NCI-H1417 treated with DMSO at 0.1 percent for 48 hours (cell line): ENCODE measurements around the gene KAZN.

Experiments used
- DNase-seq: peaks from one replicate; lab custom pipeline; 2025; lab: John Stamatoyannopoulos, UW

KAZN gene

DNA sequence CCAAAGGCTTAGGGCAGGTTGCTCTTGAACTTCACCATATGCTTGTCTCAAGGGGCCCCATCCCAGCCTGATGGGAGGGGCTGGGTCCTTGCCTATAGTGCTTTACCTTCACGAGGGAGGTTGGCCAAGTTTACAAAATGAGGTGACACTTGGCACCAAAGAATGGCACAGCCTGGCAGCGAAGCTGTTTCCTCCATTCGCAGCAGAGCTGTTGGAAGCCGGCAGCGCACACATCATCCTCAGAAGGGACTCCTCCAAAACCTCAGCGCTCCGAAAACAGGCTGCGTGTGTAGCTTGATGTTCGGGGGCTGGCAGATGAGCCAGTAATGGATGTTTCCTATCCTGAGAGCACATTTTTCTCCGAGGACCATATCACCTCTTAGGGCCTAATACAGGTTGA is 116.8 kb downstream of the KAZN start:
- DNase-seq = no peak

DNA sequence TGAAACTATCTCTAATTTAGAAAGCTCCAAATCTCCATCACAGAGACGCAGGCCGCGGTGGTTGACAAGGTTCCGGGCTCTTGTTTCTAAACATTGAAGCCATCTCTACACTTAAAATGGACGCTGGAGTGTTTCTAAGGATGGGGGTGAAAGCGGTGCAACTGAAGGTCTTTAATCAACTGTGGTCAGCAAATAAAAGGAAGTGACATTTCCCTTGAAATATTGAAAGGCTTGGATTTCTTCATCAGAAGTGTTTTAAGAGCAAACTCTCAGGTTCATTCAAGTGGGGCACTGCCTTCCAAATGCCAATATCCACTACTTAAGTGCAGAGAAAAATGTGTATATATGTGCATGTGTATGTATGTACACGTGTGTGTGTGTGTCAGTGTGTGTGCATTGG is 117.3 kb downstream of the KAZN start:
- no peak for DNase-seq

DNA sequence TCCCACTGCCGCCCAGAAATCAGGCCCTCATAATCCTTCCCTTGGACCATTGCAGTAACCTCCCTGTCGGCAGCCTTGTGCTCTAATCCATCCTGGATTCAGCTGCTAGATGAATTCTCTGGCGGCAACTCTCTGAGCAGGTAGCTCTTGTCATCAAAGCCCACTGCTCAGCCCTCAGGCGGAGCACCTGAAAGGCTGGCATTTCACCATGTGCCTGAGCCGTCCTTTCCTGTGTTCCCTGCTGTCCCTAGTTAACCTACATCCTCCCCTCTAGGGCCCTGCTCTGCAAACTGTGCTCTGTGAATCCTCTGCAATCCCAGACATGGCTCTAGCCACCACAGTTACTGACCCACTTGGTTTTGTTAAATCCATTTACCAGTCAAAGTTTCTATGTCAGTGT is 118.0 kb downstream of the KAZN start:
- DNase-seq = no peak

DNA sequence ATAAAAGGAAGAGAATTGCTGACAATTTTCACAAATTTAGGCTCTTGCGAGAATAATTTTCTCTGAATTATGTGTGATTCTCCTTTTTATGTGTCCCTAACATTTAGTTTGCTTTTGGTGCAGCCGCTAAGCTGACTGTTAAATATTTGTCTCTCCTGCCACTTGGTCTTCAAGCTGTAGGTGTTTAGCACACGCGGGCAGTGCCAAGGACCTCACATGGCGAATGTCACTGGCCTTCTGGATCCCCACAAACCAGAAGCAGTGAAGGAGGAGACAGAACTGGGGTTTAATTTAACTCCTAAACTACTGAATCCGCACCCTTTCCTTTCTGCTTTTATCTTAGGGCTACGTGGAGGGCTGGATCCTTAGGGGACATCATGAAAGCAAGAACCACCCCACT is 120.0 kb downstream of the KAZN start:
- DNase-seq = no peak

DNA sequence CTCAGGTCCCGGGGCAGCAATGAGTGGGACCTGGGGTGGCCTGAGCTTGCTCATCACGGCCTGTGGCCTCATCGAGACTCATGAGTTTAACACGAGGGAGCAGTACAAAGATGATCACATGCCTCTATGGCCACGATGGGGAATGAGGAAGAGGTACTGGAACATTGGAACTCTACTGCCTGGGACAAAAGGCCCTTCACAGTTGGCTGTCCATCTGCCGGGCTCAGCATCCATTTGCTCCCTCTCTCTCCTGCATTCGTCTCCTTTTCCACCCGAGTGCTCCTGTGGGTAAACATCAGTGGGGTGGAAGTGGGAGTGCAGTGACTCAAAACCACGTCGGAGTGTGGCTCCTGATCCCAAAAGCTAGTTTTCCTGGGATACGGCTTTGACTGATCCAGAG is 124.9 kb downstream of the KAZN start:
- DNase-seq = no peak

DNA sequence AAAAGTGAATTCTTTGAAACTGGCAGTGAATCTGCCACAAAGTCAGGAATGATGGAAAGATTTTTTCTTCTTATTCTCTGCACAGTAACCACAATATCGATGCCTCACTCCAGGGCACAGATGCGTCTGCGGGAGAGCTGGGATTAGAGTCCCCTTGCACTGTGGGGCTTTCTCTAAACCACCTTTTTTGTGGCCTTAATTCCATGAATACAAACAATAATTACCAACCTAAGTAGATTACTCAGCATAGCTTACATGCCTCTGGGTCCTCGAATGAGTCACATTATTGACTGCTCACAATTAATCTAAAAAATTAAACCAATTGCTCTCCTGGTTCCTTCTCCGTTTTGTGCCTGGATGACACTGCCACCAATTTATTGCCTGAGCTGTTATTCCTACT is 125.8 kb downstream of the KAZN start:
- DNase-seq = no peak

DNA sequence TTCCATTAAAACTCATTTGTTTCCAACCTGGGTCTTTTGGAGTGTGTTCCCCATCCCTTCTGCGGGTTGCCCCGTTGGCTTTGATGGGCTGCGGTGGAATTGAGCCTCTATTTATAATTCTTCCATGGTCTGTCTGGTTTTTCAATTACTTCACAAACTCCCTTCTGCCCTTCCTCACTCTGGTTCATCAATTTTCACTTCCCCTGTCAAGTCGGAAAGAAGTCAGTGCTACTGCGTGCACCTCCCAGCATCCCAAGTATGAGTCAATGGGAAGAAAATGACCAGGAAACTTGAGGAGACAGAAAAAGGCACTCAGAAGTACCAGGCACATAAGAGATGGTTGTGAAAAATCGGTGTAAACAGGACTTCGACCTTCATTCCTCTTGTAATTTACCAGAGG is 126.2 kb downstream of the KAZN start:
- no peak for DNase-seq

DNA sequence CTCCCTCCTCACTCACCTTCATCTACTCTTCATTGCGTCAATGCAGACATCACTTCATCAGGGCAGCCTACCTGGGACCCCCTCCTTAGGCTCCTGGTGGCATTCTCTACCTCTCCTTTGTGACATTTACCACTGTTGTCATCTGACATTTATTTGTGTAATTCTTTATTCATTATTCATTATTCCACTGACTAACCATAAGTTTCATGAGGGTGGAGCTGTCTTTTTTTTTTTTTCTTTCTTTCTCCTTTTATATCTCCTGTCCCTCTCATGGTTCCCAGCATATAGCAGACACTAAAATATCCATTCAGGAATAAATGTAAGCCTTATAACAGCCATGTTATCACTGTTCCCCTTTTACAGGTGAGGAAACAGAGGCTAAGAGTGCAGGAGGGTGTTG is 126.8 kb downstream of the KAZN start:
- no peak for DNase-seq

DNA sequence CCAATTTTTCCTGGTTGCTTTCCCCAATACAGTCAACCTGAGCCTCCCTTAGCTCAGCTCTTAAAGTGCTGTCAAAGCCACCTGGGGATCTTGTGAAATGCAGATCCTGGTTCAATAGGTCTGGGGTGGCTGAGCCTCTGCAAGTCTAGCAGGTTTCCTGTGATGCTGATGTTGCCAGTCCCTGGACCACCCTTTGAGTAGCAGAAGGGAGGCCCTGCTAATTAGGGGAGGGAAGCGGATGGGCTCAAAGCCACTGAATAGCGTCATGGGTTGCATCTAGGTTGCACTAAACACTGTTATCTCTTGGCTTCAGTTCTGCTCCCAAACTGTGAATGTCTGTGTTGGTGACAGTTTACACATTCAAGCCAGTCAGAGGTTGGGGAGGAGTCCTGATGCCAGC is 127.2 kb downstream of the KAZN start:
- DNase-seq = no peak

DNA sequence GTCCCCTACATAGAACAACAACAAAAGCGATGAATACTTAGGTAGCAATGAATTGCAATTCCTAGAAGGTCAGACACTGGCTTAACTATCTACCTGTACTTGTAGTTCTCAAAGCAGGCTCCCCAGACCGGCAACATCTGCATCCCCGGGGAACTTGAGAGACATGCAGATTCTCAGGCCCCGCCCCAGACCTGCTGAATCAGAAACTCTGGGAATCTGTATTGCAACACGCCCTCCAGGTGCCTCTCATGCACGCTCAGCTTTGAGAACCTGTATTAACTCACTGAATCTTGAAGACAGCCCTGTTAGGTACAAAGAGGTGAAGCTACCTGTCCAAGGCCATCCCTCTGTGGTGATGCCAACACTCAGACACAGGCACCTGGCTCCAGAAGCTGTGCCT is 128.1 kb downstream of the KAZN start:
- no peak for DNase-seq

DNA sequence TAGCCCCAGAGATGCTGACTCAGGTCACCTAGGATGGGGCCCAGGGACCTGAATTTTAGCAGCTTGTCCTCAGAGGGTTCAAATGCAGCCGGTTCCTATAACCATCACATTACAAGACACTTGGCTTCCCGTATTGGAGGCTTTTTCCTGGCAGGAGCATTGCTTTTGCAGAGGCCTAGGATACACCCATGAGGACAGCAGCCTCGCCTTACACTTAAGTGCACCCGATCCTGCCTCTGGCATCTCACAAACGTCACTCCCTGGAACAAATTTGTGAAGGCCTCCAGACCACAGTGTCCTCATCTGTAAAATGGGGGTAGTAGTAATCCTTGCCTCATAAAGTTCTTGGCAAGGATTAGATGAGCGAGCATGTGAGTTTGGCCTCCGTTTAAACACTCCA is 130.0 kb downstream of the KAZN start:
- DNase-seq = no peak

DNA sequence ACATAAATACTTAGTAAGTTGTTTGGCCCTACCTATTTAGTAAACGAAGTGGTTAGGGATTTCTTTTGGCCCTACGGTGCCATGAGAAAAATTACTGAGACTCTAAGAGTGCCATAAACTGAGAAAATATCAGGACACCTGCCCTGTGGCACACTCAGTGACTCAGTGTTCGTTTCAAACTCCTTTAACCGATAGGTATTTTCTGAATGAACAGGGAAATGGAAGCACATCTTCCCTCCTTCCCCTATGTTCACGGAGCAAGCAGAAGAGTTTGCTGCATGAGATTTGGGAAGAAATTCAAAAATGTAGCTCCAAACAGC is 134.2 kb downstream of the KAZN start:
- no peak for DNase-seq

DNA sequence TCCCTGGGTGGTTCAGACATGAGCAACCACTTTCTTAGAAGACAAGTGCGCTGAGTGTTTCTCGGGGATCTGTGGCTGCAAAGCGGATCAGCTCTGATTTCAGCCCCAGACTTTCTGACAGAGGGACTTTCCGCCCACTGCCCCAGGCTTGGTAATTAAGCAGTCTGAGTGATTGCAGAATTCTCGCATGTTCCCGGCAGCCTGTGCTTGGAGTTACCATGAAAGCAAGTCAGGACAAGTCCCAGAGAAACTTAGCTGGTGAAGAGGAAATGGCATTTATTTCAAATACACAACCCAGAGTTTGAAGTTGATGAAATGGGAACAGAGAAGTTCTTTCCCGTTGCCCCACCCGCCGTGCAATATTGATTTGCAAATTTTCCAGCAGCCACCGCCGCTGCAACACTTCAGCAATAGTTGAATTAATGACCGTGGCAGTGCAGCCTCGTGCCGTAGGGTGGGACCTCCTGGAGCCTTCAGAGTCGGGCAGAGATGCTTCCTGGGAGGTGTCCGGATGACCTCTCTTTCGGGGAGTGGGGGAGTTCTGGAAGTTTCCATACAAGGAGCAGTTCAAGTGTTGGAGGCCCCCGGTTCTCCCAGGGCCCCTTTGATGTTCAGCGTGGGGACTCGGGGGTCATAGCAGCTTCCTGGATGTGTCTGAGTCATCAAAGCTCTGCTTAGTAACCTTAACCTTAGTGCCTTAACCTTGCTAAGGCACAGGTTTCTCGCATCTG is 134.7 kb downstream of the KAZN start:
- DNase-seq = no peak

DNA sequence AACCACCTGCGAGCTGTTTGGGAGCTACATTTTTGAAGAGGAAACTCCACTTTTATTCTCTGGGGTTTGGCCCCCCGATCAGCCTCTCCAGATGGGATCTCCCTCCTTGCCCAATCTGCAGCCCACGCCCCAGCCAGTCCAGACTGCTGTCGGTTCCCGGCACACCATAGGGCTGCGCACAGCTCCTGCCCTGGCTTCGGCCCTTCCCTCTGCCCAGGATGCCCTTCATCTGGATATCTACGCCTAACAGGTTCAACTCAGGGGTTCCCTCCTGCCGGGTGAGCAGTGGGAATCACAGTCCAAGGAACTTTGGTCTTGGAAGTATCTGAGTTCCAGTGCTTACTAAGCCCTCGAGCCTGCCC is 135.3 kb downstream of the KAZN start:
- DNase-seq = no peak

DNA sequence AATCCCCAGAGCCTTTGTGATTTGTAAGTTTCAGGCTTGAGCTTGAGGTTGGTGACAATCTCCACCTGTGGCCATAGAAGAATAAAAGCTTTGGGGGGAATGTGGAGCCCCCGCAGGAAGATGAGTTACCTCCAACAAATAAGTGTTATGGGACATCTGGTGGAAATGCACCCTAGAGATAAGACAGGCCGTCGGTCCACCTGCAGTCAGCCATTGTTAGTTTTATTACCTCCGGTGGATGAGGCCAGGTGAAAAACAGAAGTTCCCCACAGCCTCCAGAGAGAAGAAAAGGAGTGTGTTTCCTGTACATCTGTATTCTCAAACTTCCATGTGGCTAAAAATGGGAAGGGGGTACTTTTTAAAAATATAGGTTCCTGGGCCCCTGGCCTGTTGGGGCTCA is 137.4 kb downstream of the KAZN start:
- no peak for DNase-seq

DNA sequence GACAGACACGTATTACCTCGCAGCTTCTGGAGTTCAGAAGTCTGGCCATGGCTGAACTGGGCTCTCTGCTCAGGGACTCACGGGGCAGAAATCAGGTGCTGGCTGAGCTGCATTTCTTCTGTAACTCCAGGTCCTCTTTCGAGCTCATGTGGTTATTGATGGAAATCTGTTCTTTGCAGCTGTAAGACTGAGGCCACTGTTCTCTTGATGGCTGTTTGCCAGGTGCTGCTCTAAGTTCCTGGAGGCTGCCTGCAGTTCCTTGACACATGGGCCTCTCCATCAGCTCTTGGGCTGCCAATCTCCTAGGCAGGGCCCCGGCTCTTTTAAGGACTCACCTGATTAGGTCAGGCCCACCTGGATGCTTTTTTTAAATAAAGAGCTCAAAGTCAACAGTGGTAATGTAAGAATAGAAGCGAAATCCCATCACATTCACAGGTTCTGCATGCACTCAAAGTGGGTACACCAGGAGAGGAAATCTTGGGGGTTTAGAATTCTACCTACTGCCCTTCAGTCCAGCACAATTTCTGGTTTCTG is 139.1 kb downstream of the KAZN start:
- DNase-seq = no peak

DNA sequence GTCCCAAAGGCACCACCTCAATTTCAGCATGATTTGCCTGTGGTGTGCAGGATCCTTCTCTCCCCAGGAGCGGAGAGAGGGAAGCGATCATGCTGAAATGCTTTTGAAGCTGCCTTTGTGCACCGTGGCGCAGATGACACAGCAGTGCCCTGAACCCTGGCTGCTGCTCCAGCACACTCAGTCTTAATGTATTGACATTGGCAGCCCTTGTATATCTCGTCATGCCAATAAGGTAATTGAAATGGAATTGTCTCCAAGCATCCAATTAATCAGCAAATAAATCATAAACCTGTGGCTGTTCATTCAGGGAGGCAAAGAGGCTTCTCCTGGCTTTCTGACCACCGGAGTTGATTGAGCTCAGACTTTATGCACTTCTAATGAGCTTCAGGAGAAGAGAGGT is 139.8 kb downstream of the KAZN start:
- DNase-seq = peak; percentile 31

DNA sequence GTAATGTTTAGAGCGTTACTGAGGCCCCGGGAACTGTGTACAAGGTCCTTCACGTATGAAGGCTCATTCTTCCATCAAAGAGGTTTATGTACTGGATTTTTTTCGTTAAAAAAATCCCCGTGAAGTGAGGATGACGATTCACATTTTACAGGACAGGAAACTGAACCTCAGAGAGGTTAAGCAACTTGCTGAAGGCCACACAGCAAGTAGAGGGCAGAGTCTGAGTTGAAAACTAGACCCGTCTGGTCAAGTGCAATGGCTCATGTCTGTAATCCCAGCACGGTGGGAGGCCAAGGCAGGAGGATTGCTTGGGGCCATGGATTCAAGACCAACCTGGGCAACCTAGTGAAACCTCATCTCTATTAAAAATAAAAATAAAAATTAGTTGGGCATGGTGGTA is 140.2 kb downstream of the KAZN start:
- no peak for DNase-seq

DNA sequence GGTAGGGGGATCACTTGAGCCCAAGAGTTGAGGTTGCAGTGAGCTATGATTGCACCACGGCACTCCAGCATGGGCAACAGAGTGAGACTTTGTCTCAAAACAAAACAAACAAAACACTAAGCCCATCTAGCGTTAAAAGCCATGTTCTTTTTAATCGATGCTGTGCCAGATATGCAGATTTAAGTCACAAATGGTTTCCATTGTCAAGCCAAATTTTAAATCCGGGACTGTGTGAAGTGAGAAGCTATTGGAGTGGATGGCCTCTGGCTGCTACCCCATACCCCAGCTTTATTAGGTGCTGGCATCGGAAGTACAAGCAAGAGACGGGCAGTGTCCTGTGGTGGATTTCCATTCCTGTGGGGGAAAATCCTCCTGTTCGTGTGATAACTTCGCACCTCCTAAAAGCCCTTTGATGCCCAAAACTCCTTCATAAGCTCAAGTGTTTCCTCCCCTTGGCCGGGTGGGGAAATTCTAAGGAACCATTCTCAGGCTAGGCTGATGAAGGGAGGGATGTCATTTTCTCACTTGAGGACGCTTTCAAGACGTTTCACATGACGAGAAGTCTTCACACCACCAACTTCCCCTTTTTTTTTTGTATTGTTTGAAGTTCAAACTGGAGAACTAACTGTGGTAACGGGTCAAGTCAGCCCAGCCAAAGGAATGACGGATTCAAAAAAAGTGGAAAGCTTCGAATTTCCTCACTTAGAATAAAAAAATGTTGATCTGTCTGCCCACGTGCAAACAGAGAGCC is 140.8 kb downstream of the KAZN start:
- DNase-seq = no peak

DNA sequence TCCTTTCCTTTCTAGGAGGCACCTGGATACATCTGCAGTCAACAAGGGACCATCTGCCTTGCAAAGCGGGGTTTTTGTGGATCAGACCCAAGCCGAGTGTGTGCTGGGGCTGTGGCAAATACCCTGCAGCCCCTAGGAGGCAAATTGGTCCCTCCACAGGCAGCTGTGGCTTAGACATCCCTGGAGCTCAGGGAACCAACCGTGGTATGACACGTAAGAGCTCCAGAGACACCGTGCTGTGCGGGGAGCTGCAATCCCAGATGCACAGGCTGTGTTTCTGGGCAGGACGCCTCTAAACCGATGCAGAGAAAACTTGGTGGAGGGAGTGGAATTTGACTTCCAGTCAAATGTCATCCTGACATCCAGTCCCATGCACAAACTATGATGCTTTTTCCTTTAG is 141.5 kb downstream of the KAZN start:
- DNase-seq = no peak

DNA sequence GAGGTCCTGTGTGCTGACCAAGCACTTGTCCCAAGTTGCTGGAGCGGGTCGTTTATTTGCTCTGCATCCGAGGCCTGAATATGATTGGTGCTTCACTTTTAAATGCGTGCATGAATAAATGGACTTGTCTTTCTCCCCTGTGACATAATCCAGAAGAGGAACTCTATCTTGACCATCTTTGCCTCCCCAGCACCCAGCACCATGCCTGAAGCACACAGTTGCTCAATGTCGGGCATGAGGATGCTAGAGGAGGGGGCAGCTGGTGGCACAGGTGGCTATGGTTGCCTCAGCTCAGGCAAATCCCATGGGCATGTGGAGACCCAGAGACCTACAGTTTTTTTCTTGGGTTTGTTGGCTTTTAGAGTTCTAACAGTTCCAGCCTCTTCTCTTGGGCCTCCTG is 142.6 kb downstream of the KAZN start:
- no peak for DNase-seq

DNA sequence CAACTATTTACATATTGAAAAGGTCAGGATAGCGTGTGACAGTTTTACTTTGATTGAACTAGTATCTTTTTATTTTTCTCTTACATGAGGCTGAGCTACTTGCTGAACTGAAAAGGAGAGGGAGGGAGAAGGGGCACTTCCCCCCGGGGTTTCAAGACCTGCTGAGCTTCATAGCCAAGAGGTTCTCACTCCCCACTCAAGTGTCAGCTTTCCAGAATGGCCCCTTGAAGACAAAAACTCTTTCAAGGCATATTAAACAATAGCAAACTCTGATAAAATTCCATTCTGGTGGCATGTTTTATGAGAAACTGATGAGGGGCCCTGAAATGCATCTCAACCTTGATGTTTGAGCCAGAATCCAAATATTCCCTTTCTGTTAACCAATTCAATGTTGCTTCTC is 143.0 kb downstream of the KAZN start:
- no peak for DNase-seq

DNA sequence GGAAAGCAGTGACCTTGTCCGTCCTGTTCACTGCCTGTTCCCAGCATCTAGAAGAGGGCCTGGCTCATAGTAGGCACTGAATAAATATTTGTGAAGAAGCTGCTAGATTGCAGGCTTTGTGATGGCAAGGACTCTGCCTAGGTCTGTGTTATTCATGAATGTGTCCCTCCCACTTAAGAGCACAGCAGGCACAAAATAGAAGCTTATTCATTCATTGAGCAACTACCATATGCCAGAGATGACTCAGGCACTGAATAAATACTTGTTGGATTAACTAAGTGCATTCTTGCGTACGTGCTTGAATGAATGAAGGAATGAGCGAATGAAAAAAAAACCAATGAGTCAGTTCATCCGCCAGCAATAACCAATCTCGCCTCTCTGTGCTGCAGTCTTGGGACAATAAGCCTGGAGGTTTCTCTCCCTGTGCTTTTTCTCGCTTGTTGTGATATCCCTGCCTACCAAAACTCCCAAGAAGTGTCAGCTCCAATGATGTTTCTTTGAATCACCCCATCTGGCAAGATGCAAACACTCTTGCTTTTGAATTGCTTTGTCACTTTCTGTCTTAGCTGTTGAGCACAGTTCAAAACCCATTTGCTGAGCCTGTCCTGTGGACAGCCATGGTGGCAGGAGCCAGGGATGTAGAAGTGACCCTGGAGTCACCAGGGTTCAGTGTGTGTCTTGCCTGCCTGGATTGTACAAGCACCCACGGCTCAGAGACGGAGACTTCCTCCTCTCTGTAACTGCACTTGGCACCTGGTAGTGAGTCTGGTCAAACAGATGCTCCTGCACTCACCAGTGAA is 143.9 kb downstream of the KAZN start:
- DNase-seq = no peak
